ENCODE results near the gene MGRN1.
A peak's percentile ranks its signal among the peaks of the same experiment; 100 is the strongest.

MGRN1 gene

GRCh38 chr16:4654964-4655590, 30.5 kb downstream of the MGRN1 start:
- no peak for DNase-seq

GRCh38 chr16:4655801-4656200, 31.2 kb downstream of the MGRN1 start:
- no peak for DNase-seq

- no peak for DNase-seq
Observed at GRCh38 chr16:4656221-4656620, 31.6 kb downstream of the MGRN1 start.

- DNase-seq, result no peak
Observed at GRCh38 chr16:4656695-4657686, 32.4 kb downstream of the MGRN1 start.

- no peak for DNase-seq
Observed at GRCh38 chr16:4659363-4660353, 35.0 kb downstream of the MGRN1 start.

- DNase-seq, result peak; percentile 52
Observed at GRCh38 chr16:4660454-4661007, 35.9 kb downstream of the MGRN1 start.

- no peak for DNase-seq
Observed at GRCh38 chr16:4661661-4662060, 37.0 kb downstream of the MGRN1 start.

- DNase-seq, result no peak
Observed at GRCh38 chr16:4663465-4663776, 38.8 kb downstream of the MGRN1 start.

GRCh38 chr16:4663777-4664465, 39.3 kb downstream of the MGRN1 start:
- DNase-seq, result peak; percentile 59

GRCh38 chr16:4664538-4665418, 40.2 kb downstream of the MGRN1 start:
- DNase-seq, result peak; percentile 45

GRCh38 chr16:4666537-4667202, 42.0 kb downstream of the MGRN1 start:
- DNase-seq, result no peak

GRCh38 chr16:4667203-4667963, 42.8 kb downstream of the MGRN1 start:
- DNase-seq, result no peak

GRCh38 chr16:4668313-4668960, 43.8 kb downstream of the MGRN1 start:
- DNase-seq, result no peak

- DNase-seq, result no peak
Observed at GRCh38 chr16:4673387-4674046, 48.9 kb downstream of the MGRN1 start.

- no peak for DNase-seq
Observed at GRCh38 chr16:4674926-4675530, 50.4 kb downstream of the MGRN1 start.

- DNase-seq, result peak; percentile 71
Observed at GRCh38 chr16:4675864-4676786, 51.5 kb downstream of the MGRN1 start.

- no peak for DNase-seq
Observed at GRCh38 chr16:4676831-4677230, 52.2 kb downstream of the MGRN1 start.
